HG02884 (cell line): ENCODE measurements around the gene HEATR5A.
"Not testable (repeated sequence)": the region's sequence is repeated elsewhere in the genome, so short reads cannot be mapped to it uniquely, and the experiment has no call there.

Source experiments
- ATAC-seq: cut with Tn5 transposase; IDR thresholded peaks from one replicate; pipeline ENCODE4 v1.9.1; 2021; ENCODE audit warnings: mild to moderate bottlenecking, moderate library complexity; ENCODE audit not compliant: unreplicated experiment

The HEATR5A gene

DNA sequence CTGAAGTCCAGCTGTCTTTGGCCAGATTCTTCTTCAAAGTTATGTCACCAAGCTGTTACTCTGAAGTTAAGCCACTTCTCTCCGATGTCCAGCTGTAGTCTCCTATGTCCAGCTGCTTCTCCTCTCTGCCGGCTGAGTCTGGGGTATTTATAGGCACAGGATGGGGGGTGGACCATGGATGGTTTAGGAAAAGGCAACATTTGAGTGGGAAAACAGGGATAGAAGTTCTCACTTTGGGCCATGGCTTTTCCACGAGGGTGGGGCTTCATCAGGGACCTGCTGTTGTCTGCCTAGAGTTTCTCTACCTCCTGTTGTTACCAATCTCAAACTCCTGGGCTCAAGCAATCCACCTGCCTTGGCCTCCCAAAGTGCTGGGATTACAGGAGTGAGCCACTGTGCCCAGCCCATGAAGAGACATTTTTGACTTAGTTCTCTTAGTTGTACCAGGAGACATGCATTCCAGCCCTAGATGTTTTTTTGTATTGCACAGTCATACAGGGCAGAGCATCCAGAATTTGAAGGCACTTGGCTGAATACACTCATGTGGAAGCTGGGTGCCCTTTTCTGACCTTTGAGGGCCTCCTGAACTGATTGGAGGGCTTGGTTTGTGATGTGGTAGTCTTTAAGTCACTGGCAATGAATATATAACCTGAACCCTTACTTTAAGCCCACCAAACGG, 132.9 kb downstream of the HEATR5A start:
- ATAC-seq = no peak

DNA sequence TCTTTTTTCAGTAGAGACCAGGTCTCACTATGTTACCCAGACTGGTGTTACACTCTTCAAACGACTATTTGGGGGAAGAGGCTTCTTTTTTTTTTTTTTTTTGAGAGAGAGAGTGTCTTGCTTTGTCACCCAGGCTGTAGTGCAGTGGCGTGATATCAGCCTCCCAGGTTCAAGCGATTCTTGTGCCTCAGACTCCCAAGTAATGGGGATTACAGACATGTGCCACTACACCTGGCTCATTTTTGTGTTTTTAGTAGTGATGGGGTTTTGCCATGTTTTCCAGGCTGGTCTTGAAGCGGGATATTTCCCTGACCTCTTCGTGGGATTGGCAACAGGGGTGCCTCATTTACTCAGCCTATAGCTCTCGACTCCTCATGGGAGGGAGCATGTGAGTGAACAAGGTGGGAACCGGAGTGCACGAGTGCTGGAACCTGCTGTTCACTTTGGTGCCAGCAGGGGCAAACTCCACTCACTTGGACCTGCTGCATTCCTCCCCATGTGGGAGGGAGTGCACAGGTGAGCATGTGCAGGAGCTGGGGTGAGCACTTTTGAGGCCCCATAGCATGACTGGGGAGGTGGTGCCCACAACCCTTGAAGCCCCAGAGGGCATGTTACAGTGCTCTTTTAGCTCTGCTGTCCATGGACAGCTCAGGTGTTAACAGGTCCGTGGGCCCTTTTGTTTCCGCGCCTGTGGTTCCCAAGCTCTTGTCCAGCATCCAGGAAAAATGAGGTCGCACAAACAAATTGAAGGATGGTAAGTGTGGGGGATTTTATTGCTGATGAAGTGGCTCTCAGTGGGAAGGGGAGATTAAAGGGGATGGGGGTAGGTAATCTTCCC, 133.7 kb downstream of the HEATR5A start:
- ATAC-seq = no peak

DNA sequence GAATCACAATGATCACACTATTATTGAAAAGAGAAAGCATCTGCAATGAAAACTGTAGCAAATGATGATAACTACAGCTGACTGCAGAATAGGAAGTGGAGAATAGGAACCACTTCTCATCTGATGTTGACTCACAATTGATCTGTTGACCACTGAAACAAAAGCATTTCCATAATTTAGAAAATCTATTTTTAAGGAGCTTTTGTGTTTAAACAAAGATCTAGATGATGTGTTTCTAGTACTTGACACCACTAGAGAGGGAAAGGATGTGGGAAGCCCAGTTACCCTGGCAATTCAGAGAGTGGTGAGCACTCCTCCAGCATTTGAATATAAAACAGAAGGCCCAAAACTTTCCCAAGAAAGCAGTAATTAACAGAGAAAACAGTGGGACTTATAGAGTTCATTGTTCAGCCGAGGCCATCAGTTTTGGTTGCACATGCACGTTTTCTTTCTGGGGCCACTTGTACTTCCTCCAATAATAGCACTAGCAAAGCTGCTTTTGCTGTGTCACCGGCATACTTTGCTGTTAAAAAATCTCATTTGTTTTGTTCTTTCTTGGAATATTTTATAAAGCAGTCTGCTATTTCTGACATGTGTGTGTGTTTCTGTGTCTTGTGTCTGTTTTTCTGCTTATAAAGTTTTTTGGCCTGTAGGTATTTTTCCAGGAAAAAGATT, 136.6 kb downstream of the HEATR5A start:
- ATAC-seq = peak; percentile 67

DNA sequence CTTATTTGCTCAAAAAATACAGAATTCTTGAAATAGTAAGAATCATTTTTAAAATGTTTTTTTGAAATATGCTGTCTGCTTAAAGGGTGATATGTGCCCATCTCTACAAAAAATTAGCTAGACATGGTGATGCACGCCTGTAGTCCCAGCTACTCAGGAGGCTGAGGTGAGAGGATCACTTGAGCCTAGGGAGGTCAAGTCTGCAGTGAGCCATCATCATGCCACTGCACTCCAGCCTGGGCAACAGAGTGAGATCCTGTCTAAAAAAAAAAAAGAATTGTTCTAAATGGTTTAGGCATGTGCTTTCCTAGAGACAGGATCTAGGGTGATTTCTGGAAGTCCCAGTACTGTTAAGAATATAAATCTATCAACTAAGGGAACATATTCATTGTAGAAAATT, 137.2 kb downstream of the HEATR5A start:
- ATAC-seq = peak; percentile 24

DNA sequence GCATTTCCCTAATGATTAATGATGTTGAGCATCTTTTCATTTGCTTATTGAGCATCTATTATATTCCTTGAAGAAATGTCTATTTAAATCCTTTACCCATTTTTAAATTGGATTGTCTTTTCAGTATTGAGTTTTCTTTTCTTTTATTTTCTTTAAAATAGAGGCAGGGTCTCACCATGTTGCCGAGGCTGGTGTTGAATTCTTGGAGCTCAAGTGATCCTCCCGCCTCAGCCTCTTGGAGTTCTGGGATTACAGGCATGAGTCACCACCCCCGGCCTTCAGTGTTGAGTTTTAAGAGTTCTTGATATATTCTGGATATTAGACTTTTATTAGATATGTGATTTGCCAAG, 139.5 kb downstream of the HEATR5A start:
- no peak for ATAC-seq

DNA sequence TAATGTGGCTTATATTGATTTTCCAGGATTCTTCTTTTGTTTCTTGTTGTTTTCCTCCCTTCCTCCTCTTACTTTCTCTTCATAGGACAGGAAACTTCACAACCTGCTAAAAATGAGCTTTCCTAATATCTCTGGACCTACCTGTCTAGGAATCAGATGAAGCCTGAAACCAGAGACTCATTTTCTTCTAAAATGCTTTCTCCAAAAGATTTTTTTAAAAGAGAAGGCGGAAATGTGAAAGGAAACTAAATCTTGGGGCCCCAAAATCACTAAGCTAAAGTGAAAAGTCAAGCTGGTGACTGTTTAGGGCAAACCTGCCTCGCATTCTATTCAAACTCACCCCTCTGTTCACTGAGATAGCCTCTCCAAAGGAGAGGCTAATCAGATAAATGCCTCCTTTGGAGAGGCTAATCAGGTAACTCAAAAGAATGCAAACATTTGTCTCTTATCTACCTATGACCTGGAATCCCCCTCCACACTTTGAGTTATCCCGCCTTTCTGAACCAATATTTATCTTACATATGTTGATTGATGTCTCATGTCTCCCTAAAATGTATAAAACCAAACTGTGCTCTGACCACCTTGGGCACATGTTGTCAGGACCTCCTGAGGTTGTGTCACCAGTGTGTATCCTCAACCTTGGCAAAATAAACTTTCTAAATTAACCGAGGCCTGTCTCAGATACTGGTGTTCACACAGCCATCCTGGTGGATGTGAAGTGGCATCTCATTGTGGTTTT, 140.0 kb downstream of the HEATR5A start:
- ATAC-seq = no peak

DNA sequence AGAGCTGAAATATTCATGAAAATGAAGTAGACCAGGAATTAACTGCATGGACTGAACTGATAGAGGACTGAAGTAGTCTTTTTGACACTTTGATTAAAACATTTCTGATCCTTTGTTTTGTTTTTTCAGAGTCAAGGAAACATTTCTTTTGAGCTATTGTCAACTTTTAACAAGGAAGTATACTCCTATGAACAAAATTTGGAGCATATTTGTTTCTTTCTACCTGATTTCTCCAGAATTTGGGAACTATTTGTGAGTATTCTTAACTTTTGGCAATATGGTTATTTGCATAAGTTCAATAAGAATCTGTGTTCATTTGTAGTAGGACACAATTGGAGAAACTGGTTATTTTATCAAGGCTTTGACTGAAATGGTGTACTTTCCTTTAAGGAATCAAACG, 141.5 kb downstream of the HEATR5A start:
- no peak for ATAC-seq

DNA sequence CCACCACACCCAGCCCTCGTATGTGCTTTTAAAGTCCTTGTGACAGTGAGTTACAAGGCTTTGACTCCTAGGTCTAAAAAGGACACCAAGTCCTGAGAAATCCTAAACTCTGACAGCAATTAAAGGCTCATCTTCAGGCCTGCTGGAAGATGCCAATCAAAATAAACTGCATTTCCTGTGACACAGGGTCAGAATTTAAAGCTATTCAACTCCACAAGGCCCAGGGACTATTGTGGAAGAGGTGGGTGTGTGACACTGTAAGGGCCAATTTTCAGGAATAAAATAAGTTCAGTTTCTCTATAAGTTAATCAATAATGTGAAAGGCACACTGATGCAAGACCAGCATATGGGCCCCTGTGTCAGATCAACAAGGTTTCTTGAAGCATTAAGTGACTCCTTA, 143.3 kb downstream of the HEATR5A start:
- no peak for ATAC-seq

DNA sequence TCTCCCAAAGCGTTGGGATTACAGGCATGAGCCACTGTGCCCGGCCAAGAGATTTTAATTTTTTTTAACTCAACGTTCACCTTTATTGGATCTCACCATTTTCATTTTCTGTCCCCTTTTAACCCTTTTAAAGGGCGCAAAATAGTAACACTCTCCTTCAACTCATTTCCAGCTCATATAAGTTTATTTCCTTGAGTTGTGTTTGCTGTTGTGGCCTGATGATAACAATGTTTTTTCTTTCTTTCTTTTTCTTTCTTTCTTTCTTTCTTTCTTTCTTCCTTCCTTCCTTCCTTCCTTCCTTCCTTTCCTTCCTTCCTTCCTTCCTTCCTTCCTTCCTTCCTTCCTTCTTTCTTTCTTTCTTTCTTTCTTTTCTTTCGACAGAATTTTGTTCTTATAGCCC, 143.9 kb downstream of the HEATR5A start:
- not testable (repeated sequence) for ATAC-seq

DNA sequence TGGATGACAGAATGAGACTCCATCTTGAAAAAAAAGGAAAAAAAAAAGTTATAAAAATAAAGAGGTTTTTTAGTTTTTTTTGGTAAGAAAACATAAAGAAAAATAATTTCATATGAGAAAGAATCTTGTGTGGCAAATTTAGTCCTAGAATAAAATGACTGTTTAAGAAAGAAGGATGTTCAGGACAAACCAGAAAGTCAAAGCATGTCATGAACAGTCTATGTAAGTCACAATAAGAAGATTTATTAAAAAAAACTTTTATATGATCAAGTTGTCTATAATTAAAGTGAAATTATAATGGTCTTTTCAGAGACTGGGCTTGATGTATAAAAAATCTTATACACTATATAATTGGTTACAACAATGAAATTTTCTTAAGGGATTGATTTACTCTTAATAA, 144.6 kb downstream of the HEATR5A start:
- no peak for ATAC-seq

DNA sequence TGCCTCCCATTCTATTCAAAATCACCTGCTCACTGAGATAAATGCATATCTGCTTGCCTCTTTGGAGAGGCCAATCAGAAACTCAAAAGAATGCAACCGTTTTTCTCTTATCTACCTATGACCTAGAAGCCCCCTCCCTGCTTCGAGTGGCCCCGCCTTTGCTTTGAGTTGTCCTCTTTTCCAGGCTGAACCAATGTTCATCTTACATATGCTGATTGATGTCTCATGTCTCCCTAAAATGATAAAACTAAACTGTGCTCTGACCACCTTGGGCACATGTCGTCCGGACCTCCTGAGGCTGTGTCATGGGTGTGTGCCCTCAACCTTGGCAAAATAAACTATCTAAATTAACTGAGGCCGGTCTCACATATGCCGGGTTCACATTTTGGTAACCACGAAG, 148.7 kb downstream of the HEATR5A start:
- ATAC-seq = no peak

DNA sequence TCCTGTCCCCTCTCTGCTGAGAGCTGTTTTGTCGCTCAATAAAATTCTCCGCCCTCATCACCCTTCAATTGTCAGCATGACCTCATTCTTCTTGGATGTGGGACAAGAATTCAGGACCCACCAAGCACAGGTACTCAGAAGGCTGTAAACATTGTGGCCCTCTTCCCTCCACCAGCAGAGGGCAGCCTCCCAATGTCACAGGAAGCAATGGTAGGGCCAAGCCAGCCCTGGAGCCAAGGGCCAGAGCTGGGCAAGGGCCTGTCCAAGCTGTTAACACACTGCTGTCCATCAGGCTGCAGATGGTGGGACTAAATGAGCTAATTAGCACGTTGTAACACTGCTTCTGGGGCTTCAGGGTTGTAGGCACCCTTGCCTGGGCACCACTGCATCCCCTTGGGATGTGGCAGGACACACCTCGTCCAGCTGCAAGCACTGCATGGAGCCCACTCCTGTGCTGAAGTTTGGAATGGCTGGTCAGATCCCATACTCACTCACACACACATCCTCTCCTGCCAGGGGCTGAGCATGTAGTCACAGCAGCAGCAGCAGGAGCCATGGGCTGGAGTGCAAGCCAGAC, 150.1 kb downstream of the HEATR5A start:
- ATAC-seq = no peak

DNA sequence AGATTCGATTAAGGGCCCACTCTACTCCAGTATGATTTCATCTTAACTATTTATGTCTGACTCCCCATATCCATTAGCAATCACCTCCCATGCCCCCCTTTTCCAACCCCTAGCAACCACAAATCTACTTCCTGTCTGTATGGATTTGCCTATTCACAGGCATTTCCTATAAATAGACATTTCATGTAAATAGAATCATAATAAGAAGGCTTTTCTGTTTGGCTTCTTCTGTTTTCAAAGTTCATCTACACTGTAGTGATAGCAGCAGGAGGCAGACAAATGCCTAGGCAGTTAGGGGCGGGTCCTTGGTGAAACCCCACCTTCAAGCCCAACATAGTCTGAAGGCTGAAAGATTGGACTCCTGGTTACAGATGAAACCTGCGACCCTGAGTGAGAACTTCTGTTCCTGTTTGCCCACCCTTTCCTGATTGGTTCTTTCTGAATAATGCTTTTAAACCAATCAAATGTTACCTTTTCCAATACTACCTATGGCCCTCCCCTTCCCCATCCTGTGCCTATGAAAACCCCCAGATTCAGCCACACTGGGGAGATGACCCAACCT, 150.6 kb downstream of the HEATR5A start:
- ATAC-seq = no peak

DNA sequence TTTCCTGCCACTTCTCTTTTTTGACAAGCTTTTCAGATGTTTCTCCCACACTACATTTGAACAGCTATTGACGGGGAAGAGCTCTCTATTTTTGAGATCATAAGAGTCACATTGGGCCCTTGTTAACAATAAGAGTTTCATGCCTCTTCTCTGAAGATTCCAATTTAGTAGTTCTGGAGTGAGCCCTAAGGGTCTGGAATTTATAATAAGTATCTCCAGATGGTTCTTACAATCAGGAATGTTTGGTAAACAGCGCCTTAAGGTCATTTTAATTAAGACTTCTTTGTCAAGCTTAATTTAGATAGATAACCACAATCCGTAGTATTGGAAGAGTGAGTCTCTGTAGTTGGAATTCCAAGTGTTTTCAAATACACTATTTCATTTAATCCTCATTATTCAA, 152.1 kb downstream of the HEATR5A start:
- ATAC-seq = no peak

DNA sequence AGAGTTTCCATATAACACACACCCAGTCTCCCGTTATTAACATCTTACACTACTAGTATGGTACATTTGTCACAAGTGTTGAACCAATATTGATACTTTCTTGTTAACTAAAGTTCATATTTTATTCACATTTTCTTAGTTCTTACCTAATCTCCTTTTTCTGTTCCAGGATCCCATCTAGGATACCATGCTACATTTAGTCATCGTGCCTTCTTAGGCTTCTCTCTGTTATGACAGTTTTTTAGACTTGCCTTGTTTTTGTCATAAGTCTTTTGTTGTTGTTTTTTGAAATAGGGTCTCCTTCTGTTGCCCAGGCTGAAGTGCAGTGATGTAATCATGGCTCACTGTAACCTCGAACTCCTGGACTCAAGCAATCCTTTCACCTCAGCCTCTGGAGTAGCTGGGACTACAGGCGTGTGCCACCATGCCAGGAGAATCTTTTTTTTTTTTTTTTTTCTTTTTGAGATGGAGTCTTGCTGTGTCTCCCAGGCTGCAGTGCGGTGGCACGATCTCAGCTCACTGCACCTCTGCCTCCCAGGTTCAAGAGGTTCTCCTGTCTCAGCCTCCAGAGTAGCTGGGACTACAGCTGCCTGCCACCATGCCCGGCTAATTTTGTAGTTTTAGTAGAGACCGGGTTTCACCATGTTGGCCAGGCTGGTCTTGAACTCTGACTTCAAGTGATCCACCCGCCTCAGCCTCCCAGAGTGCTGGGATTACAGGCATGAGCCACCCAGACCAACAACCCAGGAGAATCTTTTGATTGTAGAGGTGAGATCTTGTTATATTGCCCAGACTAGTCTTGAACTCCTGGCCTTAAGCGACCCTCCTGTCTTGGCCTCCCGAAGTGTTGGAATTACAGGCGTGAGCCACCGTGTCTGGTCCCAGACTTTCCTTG, 153.7 kb downstream of the HEATR5A start:
- ATAC-seq = no peak

DNA sequence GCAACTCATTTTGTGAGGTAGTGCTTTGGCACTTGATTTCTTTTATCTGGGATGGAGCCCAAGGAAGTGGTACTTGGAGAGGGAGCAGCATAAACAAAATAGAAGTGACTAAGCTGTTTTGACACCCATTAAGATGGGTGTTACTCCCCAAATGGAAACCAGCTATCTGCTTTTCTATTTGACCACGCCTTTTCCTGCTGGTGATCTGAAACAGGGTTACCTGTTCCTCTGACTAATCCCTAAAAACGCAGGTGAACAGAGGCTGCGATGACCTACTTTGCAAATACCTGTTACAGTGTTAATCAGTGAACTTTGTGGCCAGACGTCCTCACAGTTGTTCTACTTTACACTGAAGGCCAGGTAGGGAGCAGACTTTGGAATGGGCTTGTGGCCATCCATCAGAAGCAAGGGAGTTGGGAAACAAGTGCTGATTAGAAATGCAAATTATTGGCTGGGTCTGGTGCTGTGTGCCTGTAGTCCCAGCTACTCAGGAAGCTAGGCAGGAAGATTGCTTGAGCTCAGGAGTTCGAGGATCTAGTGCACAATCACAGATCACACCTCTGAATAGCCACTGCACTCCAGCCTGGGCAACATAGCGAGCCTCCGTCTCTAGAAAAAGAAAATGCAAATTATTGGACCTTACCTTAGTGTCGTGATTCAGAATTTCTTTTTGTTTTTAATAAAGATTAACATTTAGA, 154.5 kb downstream of the HEATR5A start:
- ATAC-seq = no peak

DNA sequence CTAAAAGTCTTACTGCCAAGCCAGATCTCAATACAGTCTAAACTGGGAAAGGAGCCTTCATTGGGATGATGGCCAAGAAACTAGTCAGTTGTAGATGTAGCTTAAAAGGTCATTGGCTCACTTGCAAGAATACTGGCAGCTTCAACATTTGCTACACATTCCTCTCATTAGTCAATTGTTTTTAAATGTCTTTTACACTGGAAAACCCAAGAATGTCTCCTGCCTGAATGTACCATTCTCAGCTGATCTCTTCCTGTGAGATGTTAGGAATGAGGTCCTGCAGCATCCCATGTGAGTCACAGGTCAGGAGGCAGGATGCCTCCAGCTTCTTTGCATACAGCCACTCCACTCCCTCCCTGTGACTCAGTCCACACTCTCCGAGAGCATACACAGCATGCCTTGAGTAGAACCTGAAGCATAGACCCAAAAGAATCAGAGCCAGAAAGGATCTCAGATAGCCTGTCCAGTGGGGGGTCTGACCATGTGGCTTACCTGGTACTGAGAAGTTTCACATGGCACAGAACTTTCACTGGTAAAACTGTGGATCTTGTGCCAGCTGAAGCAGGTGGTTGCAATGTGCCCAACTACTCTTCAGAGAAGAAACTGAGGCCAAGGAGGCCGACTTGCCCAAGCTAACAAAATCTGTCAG, 156.7 kb downstream of the HEATR5A start:
- ATAC-seq = no peak

DNA sequence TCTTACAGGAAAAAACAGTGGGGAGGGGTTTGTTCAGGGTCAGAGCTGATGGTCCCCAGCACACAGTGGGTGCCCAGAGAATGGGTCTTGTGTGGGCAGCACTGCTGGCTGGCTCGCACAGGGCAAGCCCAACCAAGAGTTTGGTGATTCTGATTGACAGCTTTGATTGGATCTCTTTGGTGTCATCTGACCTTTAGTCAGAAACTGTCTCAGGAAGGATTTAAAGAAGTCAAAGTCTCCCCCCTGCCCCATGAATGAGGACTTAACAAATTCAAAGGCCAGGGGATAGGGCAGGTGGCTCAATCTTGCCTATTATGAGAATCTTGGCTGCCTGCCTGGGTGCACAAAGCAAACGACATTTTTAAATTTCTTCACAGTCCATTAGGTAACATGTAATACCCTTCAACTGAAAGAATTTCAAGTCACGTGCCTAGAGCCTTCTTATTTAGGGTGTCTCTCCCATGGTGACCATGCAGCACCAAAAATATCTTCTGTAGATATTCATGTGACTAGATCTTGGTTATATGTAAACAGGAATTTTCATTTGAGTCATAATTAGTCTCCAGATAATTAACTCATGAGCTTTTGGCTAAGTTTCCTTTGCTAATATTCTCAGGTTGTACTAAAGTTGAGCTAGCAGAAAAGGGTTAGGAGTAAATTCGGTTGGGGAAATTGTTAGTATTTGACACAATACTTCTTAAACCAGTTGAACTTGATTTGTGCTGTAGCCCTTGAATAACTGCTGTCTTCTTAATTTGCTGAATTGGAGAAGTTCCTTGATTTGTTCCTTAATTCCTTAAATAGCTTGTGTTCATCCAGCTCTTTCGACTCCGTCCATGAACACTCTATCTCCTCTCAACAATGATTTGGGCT, 158.3 kb downstream of the HEATR5A start:
- ATAC-seq = no peak
